ENCODE results near the gene EIF3L. TPM values are rescaled to one million over a fixed set of nuclear protein-coding genes. Genes with fewer than 3 reads are reported as not detected.

EIF3L gene
- total RNA-seq, 2 donors from 2014 or later = 358 to 451 TPM

GRCh38 chr22:37906364-37907008 is 57.3 kb downstream of the EIF3L start:
- no peaks in the 10 kb centered on the region for H3K9me3 ChIP-seq
- intact Hi-C loops (cut with DNase I) = no loop called here
- peak overlapping the region; percentile 62 for H3K4me3 ChIP-seq
- peak overlapping the region; percentile 66 for H3K27ac ChIP-seq
- H3K36me3 ChIP-seq = no peaks in the 10 kb centered on the region
- DNase-seq = peak; percentile 53
- TF ChIP-seq CTCF (IDR thresholded peaks at IDR 0.05) = no peak
- H3K9ac ChIP-seq (ENCODE audit: low read depth in 2 of 2, low read length in 2 of 2) = peak overlapping the region; percentile 85 to 97
- H3K27me3 ChIP-seq = no peaks in the 10 kb centered on the region
- peaks cover 3% of the 10 kb centered on the region for H3K4me1 ChIP-seq

GRCh38 chr22:37907036-37907954 is 58.1 kb downstream of the EIF3L start:
- H3K27me3 ChIP-seq = no peaks in the 10 kb centered on the region
- peak overlapping the region; percentile 85 to 97 for H3K9ac ChIP-seq (ENCODE audit: low read depth in 2 of 2, low read length in 2 of 2)
- peaks cover 3% of the 10 kb centered on the region for H3K4me1 ChIP-seq
- H3K4me3 ChIP-seq = peak overlapping the region; percentile 62
- TF ChIP-seq CTCF (IDR thresholded peaks at IDR 0.05) = no peak
- no peaks in the 10 kb centered on the region for H3K9me3 ChIP-seq
- H3K36me3 ChIP-seq = no peaks in the 10 kb centered on the region
- peak overlapping the region; percentile 66 for H3K27ac ChIP-seq
- no peak for DNase-seq
- intact Hi-C loops (cut with DNase I) = no loop called here

- H3K4me3 ChIP-seq = no peak overlapping the region
- no peak for DNase-seq
- peaks cover 3% of the 10 kb centered on the region for H3K4me1 ChIP-seq
- H3K27me3 ChIP-seq = no peaks in the 10 kb centered on the region
- H3K9me3 ChIP-seq = no peaks in the 10 kb centered on the region
- no peak overlapping the region for H3K9ac ChIP-seq (ENCODE audit: low read depth in 2 of 2, low read length in 2 of 2)
- peaks cover 4% of the 10 kb centered on the region for H3K36me3 ChIP-seq
- intact Hi-C loops (cut with DNase I) = no loop called here
- H3K27ac ChIP-seq = no peak overlapping the region
- no peak for TF ChIP-seq CTCF (IDR thresholded peaks at IDR 0.05)
These were observed 60.5 kb downstream of the EIF3L start for GRCh38 chr22:37909766-37910165.

GRCh38 chr22:37910890-37911672 is 61.9 kb downstream of the EIF3L start:
- intact Hi-C loops (cut with DNase I) = no loop called here
- no peak for TF ChIP-seq CTCF (IDR thresholded peaks at IDR 0.05)
- Histone ChIP-seq H3K36me3 (peaks cover 4% of the 10 kb centered on the region), H3K9ac (ENCODE audit: low read depth in 2 of 2, low read length in 2 of 2) (no peak overlapping the region), H3K27me3 (no peaks in the 10 kb centered on the region), H3K4me3 (no peak overlapping the region), H3K4me1 (peaks cover 3% of the 10 kb centered on the region), H3K27ac (no peak overlapping the region), H3K9me3 (no peaks in the 10 kb centered on the region)
- DNase-seq = no peak

DNA sequence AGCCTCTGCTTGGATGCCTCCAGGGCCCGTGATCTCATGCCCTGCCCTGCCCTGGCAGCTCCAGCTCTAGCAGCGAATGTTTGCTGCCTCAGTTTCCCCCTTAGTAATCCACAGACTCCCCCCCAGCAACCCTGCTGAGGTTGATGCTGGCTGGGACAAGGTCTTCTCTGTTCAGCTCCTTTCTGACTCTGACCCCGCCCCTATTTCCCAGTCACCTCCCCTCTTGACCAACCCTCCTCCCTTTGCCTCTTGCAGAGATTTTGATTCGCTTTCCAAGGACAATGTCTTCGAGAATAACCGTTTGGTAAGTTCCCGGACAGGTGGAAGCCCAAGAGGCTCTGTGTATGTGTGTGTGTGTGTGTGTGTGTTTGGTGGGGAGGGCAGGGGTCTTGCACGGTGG is 62.5 kb downstream of the EIF3L start:
- no peak overlapping the region for H3K27ac ChIP-seq
- intact Hi-C loops (cut with DNase I) = no loop called here
- H3K4me1 ChIP-seq = peaks cover 3% of the 10 kb centered on the region
- H3K27me3 ChIP-seq = no peaks in the 10 kb centered on the region
- no peak for DNase-seq
- no peak for TF ChIP-seq CTCF (IDR thresholded peaks at IDR 0.05)
- no peak overlapping the region for H3K9ac ChIP-seq (ENCODE audit: low read depth in 2 of 2, low read length in 2 of 2)
- no peak overlapping the region for H3K4me3 ChIP-seq
- H3K9me3 ChIP-seq = no peaks in the 10 kb centered on the region
- H3K36me3 ChIP-seq = peaks cover 4% of the 10 kb centered on the region

All from colonic mucosa (tissue), 4 donors.